HG03039 (cell line): ENCODE data around the gene GLCCI1.

Experiments
- ATAC-seq: cut with Tn5 transposase; IDR thresholded peaks from one replicate; pipeline ENCODE4 v1.9.1; 2021; ENCODE audit warnings: mild to moderate bottlenecking, moderate library complexity; ENCODE audit not compliant: unreplicated experiment

The GLCCI1 gene

GRCh38 chr7:8126601-8127167 lies 158.1 kb downstream of the GLCCI1 start:
- no peak for ATAC-seq

DNA sequence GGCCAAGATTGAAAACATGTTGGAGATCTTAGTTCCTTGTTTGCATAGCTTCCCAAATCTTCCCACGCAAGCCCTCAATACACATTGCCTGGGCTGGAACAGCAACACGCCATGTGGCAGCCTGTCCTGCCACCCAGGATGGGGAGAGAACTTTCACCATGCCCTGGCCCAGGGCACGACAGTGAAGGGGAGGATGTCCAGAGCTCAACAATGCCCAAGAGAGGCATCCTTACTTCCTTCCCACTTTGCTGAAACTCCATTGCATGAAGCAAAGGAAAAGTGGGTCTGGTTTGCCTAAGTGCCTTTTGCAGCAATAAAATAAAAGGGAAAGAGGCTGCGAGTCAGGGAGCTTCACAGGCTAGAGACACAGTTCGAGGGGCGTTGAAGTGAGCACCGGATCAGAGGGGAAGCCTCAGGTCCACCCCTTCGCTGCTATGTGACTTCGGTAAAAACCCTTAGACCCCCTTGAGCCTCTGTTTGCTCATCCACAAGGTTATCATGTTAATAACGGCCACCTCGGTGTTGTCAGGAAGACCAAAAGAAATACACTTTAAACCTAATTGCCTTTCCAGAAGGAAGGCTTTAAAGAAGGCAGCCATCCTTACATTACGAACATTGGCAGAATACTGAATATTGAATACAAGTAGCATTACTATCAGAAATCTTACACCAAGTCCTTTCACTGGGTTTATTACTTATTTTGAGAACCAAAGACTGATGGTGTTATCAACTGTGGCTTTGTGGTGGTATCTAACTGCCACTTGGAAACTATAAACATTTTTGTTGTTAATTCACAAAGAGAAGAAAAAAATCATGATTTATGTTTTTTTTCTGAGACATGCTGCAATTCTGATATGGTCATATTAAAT lies 160.1 kb downstream of the GLCCI1 start:
- no peak for ATAC-seq

- ATAC-seq, result no peak
These were observed 160.7 kb downstream of the GLCCI1 start for GRCh38 chr7:8129318-8129659.

- ATAC-seq, result no peak
These were observed 162.1 kb downstream of the GLCCI1 start for GRCh38 chr7:8130663-8131062.

GRCh38 chr7:8131694-8132605 lies 163.4 kb downstream of the GLCCI1 start:
- ATAC-seq, result peak; percentile 37

GRCh38 chr7:8133188-8133848 lies 164.7 kb downstream of the GLCCI1 start:
- ATAC-seq, result no peak

- peak; percentile 76 for ATAC-seq
These were observed 165.6 kb downstream of the GLCCI1 start for GRCh38 chr7:8134089-8134733.

DNA sequence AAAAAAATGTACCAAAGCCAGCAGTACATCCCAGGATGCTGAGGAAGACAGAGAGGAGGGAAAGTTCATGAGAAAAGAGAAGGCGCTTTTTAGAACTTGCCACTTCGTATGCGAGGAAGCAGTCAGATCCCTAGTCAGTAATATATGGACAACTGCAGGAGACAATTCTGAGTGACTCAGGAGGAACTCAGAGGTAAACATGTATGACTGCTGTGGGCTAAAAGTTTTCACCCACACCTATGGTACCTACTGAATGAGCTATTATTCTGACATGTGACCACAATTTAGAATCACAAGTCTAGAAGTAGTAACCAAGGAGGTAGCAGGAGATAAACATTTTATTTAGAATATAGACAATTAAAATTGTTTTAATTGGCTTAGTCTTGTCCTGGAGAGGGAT lies 166.8 kb downstream of the GLCCI1 start:
- no peak for ATAC-seq

DNA sequence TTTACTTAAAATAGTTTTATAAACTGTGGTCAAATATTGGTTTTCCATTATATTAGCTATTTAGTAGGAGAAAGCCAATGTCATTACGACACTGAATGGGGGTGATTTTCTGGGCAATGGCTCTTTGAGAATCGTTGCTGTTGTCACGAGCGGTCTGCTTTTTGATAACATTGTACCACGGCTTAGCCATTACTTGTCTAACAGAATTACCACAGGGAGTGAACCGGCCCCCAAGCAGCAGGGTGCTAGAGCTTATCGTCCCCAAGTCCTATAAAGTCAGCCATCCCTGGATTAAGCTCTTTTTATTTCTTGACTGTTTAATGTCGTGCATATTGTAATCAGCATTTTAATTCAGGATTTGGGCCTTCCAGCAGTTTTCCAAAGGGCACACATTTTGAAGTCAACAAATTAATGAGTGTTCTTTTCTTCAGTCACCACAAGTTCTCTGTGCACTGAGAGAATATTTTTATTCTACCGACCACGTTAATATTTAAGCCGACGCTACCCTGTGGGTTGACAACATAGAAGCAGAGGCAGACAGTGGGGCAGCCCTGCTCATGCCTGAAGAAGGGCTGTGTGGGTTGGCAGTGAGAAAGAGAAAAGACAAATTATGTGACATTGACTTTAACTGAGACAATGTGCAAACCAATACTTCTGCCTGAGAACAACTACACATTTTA lies 167.6 kb downstream of the GLCCI1 start:
- ATAC-seq, result no peak
